ENCODE results near the gene FAM20C. TPM values are rescaled to one million over a fixed set of nuclear protein-coding genes. Genes with fewer than 3 reads are reported as not detected.

The FAM20C gene
- total RNA-seq, 2 experiments from 2014 or later = not detected

GRCh38 chr7:251005-251404, 58.6 kb downstream of the FAM20C start:
- POLR2A ChIA-PET = no interaction called here
- TF ChIP-seq EZH2phosphoT487 (IDR thresholded peaks at IDR 0.05; ENCODE audit: borderline replicate concordance, low read depth, low read length) (no peak), CTCF (conservative IDR thresholded peaks at IDR 0.05; ENCODE audit: low read length) (no peak)
- H3K4me1 ChIP-seq (ENCODE audit: insufficient read depth, low read length, poor library complexity, severe bottlenecking) = no peaks in the 10 kb centered on the region
- no peak overlapping the region for H3K4me3 ChIP-seq (ENCODE audit: low read depth, low read length, poor library complexity, severe bottlenecking)
- H3K9me3 ChIP-seq (ENCODE audit: low read length) = no peaks in the 10 kb centered on the region
- H3K36me3 ChIP-seq (ENCODE audit: insufficient read depth, low read length) = no peaks in the 10 kb centered on the region
- no peak overlapping the region for H3K4me2 ChIP-seq (ENCODE audit: low read length)
- BruUV-seq (replicated peaks) = no TSS peak
- H3K27ac ChIP-seq (ENCODE audit: low read depth, low read length, poor library complexity, severe bottlenecking) = no peak overlapping the region
- CTCF ChIA-PET (ENCODE audit: unreplicated experiment) = no interaction called here
- intact Hi-C loops (cut with micrococcal nuclease; ENCODE audit: unreplicated experiment) = no loop called here
- no peak for DNase-seq (ENCODE audit: low spot score)
- H3K9me2 ChIP-seq (ENCODE audit: insufficient read depth, low read length) = no peaks in the 10 kb centered on the region
- H3K79me2 ChIP-seq (ENCODE audit: insufficient read depth, low read depth, low read length) = no peaks in the 10 kb centered on the region
- H2AFZ ChIP-seq (ENCODE audit: low read length) = no peak overlapping the region
- H4K20me1 ChIP-seq (ENCODE audit: insufficient read depth, low read length) = no peaks in the 10 kb centered on the region

- Histone ChIP-seq H3K4me1 (ENCODE audit: insufficient read depth, low read length, poor library complexity, severe bottlenecking) (no peaks in the 10 kb centered on the region), H3K9me3 (ENCODE audit: low read length) (no peaks in the 10 kb centered on the region), H3K4me3 (ENCODE audit: low read depth, low read length, poor library complexity, severe bottlenecking) (no peak overlapping the region), H3K36me3 (ENCODE audit: insufficient read depth, low read length) (no peaks in the 10 kb centered on the region), H3K79me2 (ENCODE audit: insufficient read depth, low read depth, low read length) (no peaks in the 10 kb centered on the region), H4K20me1 (ENCODE audit: insufficient read depth, low read length) (no peaks in the 10 kb centered on the region), H2AFZ (ENCODE audit: low read length) (no peak overlapping the region), H3K9me2 (ENCODE audit: insufficient read depth, low read length) (no peaks in the 10 kb centered on the region), H3K4me2 (ENCODE audit: low read length) (no peak overlapping the region), H3K27ac (ENCODE audit: low read depth, low read length, poor library complexity, severe bottlenecking) (no peak overlapping the region)
- intact Hi-C loops (cut with micrococcal nuclease; ENCODE audit: unreplicated experiment) = no loop called here
- ChIA-PET CTCF (ENCODE audit: unreplicated experiment) (no interaction called here), POLR2A (no interaction called here)
- no TSS peak for BruUV-seq (replicated peaks)
- no peak for DNase-seq (ENCODE audit: low spot score)
- TF ChIP-seq CTCF (conservative IDR thresholded peaks at IDR 0.05; ENCODE audit: low read length) (no peak), EZH2phosphoT487 (IDR thresholded peaks at IDR 0.05; ENCODE audit: borderline replicate concordance, low read depth, low read length) (no peak)
Observed at GRCh38 chr7:251446-252175, 59.2 kb downstream of the FAM20C start.

DNA sequence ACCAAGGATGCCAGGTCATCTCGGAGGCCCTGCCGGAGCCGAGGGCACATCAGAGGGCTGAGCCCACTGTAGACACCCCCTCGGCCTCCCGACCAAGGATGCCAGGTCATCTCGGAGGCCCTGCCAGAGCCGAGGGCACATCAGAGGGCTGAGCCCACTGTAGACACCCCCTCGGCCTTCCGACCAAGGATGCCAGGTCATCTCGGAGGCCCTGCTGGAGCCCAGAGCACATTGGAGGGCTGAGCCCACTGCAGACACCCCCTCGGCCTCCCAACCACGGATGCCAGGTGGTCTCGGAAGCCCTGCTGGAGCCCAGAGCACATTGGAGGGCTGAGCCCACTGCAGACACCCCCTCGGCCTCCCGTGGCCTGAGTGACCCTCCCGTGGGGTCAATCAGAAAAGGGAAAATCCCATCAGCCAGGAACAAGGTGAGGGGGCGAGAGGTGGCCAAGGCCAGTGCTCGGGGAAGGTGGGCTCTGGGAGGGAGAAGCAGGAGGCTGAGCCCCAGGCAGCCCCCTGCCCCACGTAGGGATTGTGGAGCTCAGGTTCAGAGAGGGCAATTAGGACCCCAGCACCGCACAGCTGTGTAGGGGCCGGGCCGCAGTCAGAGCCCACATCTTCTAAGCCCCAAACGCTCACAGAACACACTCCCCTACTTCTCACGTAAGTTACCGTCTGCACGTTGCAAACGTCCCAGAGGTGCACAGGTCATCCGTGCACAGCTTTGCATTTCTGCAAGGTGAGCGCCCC, 60.0 kb downstream of the FAM20C start:
- Histone ChIP-seq H3K36me3 (ENCODE audit: insufficient read depth, low read length) (no peaks in the 10 kb centered on the region), H4K20me1 (ENCODE audit: insufficient read depth, low read length) (no peaks in the 10 kb centered on the region), H3K4me3 (ENCODE audit: low read depth, low read length, poor library complexity, severe bottlenecking) (no peak overlapping the region), H3K79me2 (ENCODE audit: insufficient read depth, low read depth, low read length) (no peaks in the 10 kb centered on the region), H3K4me2 (ENCODE audit: low read length) (no peak overlapping the region), H3K4me1 (ENCODE audit: insufficient read depth, low read length, poor library complexity, severe bottlenecking) (no peaks in the 10 kb centered on the region), H2AFZ (ENCODE audit: low read length) (no peak overlapping the region), H3K9me3 (ENCODE audit: low read length) (no peaks in the 10 kb centered on the region), H3K27ac (ENCODE audit: low read depth, low read length, poor library complexity, severe bottlenecking) (no peak overlapping the region), H3K9me2 (ENCODE audit: insufficient read depth, low read length) (no peaks in the 10 kb centered on the region)
- DNase-seq (ENCODE audit: low spot score) = no peak
- no TSS peak for BruUV-seq (replicated peaks)
- ChIA-PET POLR2A (no interaction called here), CTCF (ENCODE audit: unreplicated experiment) (no interaction called here)
- intact Hi-C loops (cut with micrococcal nuclease; ENCODE audit: unreplicated experiment) = no loop called here
- TF ChIP-seq CTCF (conservative IDR thresholded peaks at IDR 0.05; ENCODE audit: low read length) = no peak
- TF ChIP-seq EZH2phosphoT487 (IDR thresholded peaks at IDR 0.05; ENCODE audit: borderline replicate concordance, low read depth, low read length) = no peak
